ENCODE results near the gene HRH3.

HRH3 gene

GRCh38 chr20:62259294-62259565, 39.2 kb upstream of the HRH3 start:
- peaks cover 11% of the 10 kb centered on the region for H3K36me3 ChIP-seq (ENCODE audit: control insufficient read depth, insufficient read depth, low read length)

GRCh38 chr20:62258499-62259293, 38.6 kb upstream of the HRH3 start:
- H3K27me3 ChIP-seq (ENCODE audit: control insufficient read depth, insufficient read depth, low read length, poor library complexity, severe bottlenecking) = no peaks in the 10 kb centered on the region
- WGBS, 2 experiments = 94 to 95% methylated on average over 20 of the region's 20 CpGs
- no peaks in the 10 kb centered on the region for H3K4me1 ChIP-seq (ENCODE audit: control insufficient read depth, insufficient read depth, low read length)
- H3K36me3 ChIP-seq (ENCODE audit: control insufficient read depth, insufficient read depth, low read length) = peaks cover 8% of the 10 kb centered on the region
- H3K27ac ChIP-seq (ENCODE audit: insufficient read depth, low read depth, low read length, poor library complexity, severe bottlenecking) = no peak overlapping the region
- H3K9me3 ChIP-seq (ENCODE audit: control insufficient read depth, low read length) = no peaks in the 10 kb centered on the region
- H3K4me3 ChIP-seq (ENCODE audit: insufficient read depth, low read depth, low read length) = no peak overlapping the region

More at GRCh38 chr20:62259294-62259565, 39.2 kb upstream of the HRH3 start:
- H3K9me3 ChIP-seq (ENCODE audit: control insufficient read depth, low read length) = no peaks in the 10 kb centered on the region
- H3K4me1 ChIP-seq (ENCODE audit: control insufficient read depth, insufficient read depth, low read length) = no peaks in the 10 kb centered on the region
- 97 to 98% methylated on average over 8 of the region's 8 CpGs for WGBS, 2 experiments
- H3K27me3 ChIP-seq (ENCODE audit: control insufficient read depth, insufficient read depth, low read length, poor library complexity, severe bottlenecking) = no peaks in the 10 kb centered on the region
- no peak overlapping the region for H3K27ac ChIP-seq (ENCODE audit: insufficient read depth, low read depth, low read length, poor library complexity, severe bottlenecking)
- H3K4me3 ChIP-seq (ENCODE audit: insufficient read depth, low read depth, low read length) = no peak overlapping the region

GRCh38 chr20:62255976-62256375, 35.9 kb upstream of the HRH3 start:
- Histone ChIP-seq H3K9me3 (ENCODE audit: control insufficient read depth, low read length) (no peaks in the 10 kb centered on the region), H3K4me3 (ENCODE audit: insufficient read depth, low read depth, low read length) (no peak overlapping the region), H3K27ac (ENCODE audit: insufficient read depth, low read depth, low read length, poor library complexity, severe bottlenecking) (no peak overlapping the region), H3K36me3 (ENCODE audit: control insufficient read depth, insufficient read depth, low read length) (no peaks in the 10 kb centered on the region), H3K27me3 (ENCODE audit: control insufficient read depth, insufficient read depth, low read length, poor library complexity, severe bottlenecking) (no peaks in the 10 kb centered on the region), H3K4me1 (ENCODE audit: control insufficient read depth, insufficient read depth, low read length) (no peaks in the 10 kb centered on the region)
- 96 to 97% methylated on average over 10 of the region's 10 CpGs for WGBS, 2 experiments

DNA sequence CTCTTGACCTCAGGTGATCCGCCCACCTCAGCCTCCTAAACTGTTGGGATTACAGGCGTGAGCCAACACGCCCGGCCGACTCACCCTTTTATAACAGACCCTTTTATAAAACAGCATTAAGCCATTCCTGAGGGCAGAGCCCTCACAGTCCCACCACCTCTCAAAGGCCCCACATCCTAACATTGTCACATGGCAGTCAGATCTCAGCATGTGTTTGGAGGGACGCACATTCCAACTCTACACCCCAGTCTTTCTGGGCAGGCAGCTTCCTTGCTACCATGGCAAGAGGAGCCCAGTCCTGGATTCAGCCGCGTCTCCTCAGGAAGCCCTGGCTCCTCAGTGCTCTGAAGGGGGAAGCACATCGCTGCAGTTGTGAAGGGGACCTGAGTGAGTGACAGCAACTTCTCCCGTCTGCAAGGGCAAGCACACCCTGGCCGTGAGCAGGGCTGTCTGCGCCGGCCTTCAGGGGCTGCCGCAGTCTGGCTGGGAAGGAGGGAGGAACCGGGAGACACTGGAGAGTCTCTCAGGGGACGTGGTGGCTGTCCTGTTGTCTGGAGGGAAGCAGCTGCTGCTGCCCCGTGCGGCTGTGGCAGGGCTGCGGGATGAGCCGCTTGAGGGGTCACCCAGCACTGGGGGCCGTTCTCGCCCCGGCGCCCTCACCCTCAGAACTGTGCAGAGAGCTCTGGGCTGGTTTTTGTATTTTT, 34.1 kb upstream of the HRH3 start:
- Histone ChIP-seq H3K9me3 (ENCODE audit: control insufficient read depth, low read length) (no peaks in the 10 kb centered on the region), H3K4me3 (ENCODE audit: insufficient read depth, low read depth, low read length) (no peak overlapping the region), H3K27ac (ENCODE audit: insufficient read depth, low read depth, low read length, poor library complexity, severe bottlenecking) (no peak overlapping the region), H3K36me3 (ENCODE audit: control insufficient read depth, insufficient read depth, low read length) (no peaks in the 10 kb centered on the region), H3K27me3 (ENCODE audit: control insufficient read depth, insufficient read depth, low read length, poor library complexity, severe bottlenecking) (no peaks in the 10 kb centered on the region), H3K4me1 (ENCODE audit: control insufficient read depth, insufficient read depth, low read length) (no peaks in the 10 kb centered on the region)
- WGBS, 2 experiments = 79 to 80% methylated on average over 24 of the region's 24 CpGs

- H3K36me3 ChIP-seq (ENCODE audit: control insufficient read depth, insufficient read depth, low read length) = no peaks in the 10 kb centered on the region
- no peak overlapping the region for H3K4me3 ChIP-seq (ENCODE audit: insufficient read depth, low read depth, low read length)
- H3K27ac ChIP-seq (ENCODE audit: insufficient read depth, low read depth, low read length, poor library complexity, severe bottlenecking) = no peak overlapping the region
- WGBS, 2 experiments = 81 to 84% methylated on average over 5 to 6 of the region's 6 CpGs
- H3K9me3 ChIP-seq (ENCODE audit: control insufficient read depth, low read length) = no peaks in the 10 kb centered on the region
- no peaks in the 10 kb centered on the region for H3K4me1 ChIP-seq (ENCODE audit: control insufficient read depth, insufficient read depth, low read length)
- H3K27me3 ChIP-seq (ENCODE audit: control insufficient read depth, insufficient read depth, low read length, poor library complexity, severe bottlenecking) = no peaks in the 10 kb centered on the region
These were observed 33.3 kb upstream of the HRH3 start for GRCh38 chr20:62253398-62253797.

DNA sequence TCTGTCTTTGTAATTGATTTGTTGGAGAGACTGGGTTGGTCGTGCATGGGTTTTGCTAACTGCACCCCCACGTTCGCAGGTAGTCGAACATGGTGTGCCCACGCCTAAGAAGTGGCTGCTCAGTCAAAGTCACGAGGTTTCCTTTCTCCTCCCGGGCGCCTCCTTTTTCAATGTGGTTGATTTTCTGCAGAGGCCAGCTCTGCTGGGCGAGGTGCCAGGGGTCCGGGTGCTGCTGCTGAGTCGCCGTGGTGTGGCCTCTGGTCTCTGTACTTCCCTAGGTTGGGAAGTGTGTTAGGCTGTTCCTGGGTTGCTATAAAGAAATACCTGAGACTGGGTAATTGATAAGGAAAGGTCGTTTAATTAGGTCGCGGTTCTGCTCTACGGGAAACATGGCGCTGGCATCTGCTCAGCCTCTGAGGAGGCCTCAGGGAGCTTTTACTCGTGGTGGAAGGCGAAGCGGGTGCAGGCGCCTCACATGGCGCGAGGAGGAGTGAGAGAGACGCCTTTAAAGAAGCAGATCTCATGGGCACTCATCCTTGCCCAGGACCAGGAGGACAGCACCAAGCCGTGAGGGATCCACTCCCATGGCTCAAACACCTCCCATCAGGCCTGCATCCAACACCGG, 32.4 kb upstream of the HRH3 start:
- WGBS, 2 experiments = 95 to 97% methylated on average over 26 of the region's 26 CpGs
- Histone ChIP-seq H3K36me3 (ENCODE audit: control insufficient read depth, insufficient read depth, low read length) (no peaks in the 10 kb centered on the region), H3K9me3 (ENCODE audit: control insufficient read depth, low read length) (no peaks in the 10 kb centered on the region), H3K4me3 (ENCODE audit: insufficient read depth, low read depth, low read length) (no peak overlapping the region), H3K27ac (ENCODE audit: insufficient read depth, low read depth, low read length, poor library complexity, severe bottlenecking) (no peak overlapping the region), H3K27me3 (ENCODE audit: control insufficient read depth, insufficient read depth, low read length, poor library complexity, severe bottlenecking) (no peaks in the 10 kb centered on the region), H3K4me1 (ENCODE audit: control insufficient read depth, insufficient read depth, low read length) (no peaks in the 10 kb centered on the region)

DNA sequence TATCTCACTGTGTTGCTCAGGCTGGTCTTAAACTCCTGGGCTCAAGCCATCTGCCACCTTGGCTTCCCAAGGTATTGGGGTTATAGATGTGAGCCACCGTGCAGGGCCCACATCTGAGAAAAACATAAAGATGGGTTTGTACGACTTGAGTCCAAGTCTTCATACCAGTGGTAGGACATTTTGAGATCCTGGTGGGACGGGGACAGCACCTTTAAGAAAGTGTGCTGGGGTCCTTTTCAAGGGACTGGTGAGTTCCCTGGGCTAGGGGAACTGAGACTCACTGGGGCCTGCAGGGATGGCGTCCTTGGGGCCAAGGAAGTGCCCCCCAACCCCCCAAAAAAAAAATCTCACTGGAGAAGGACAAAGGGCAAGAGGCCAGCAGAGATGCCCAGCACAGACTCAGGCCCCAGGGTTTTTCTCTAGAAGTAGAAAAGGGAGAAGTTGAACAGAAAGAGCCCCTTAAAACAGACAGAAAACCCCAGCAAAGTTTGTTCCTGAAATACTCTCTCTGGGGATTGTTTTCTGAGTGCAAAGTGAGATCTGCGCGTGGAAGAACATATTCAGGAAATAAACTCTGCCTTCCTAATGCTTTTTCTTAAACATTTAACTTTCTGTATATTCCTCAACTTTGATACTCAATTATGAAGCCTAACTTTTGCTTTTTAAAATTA, 28.9 kb upstream of the HRH3 start:
- 93 to 96% methylated on average over 6 of the region's 6 CpGs for WGBS, 2 experiments
- H3K4me1 ChIP-seq (ENCODE audit: control insufficient read depth, insufficient read depth, low read length) = no peaks in the 10 kb centered on the region
- H3K27me3 ChIP-seq (ENCODE audit: control insufficient read depth, insufficient read depth, low read length, poor library complexity, severe bottlenecking) = no peaks in the 10 kb centered on the region
- H3K4me3 ChIP-seq (ENCODE audit: insufficient read depth, low read depth, low read length) = no peak overlapping the region
- no peaks in the 10 kb centered on the region for H3K36me3 ChIP-seq (ENCODE audit: control insufficient read depth, insufficient read depth, low read length)
- no peak overlapping the region for H3K27ac ChIP-seq (ENCODE audit: insufficient read depth, low read depth, low read length, poor library complexity, severe bottlenecking)
- no peaks in the 10 kb centered on the region for H3K9me3 ChIP-seq (ENCODE audit: control insufficient read depth, low read length)

- H3K4me3 ChIP-seq (ENCODE audit: insufficient read depth, low read depth, low read length) = no peak overlapping the region
- H3K27ac ChIP-seq (ENCODE audit: insufficient read depth, low read depth, low read length, poor library complexity, severe bottlenecking) = no peak overlapping the region
- H3K9me3 ChIP-seq (ENCODE audit: control insufficient read depth, low read length) = no peaks in the 10 kb centered on the region
- no peaks in the 10 kb centered on the region for H3K27me3 ChIP-seq (ENCODE audit: control insufficient read depth, insufficient read depth, low read length, poor library complexity, severe bottlenecking)
- H3K36me3 ChIP-seq (ENCODE audit: control insufficient read depth, insufficient read depth, low read length) = no peaks in the 10 kb centered on the region
- H3K4me1 ChIP-seq (ENCODE audit: control insufficient read depth, insufficient read depth, low read length) = no peaks in the 10 kb centered on the region
- WGBS, 2 experiments = 84 to 85% methylated on average over 22 of the region's 22 CpGs
These were observed 27.0 kb upstream of the HRH3 start for GRCh38 chr20:62246872-62247652.

DNA sequence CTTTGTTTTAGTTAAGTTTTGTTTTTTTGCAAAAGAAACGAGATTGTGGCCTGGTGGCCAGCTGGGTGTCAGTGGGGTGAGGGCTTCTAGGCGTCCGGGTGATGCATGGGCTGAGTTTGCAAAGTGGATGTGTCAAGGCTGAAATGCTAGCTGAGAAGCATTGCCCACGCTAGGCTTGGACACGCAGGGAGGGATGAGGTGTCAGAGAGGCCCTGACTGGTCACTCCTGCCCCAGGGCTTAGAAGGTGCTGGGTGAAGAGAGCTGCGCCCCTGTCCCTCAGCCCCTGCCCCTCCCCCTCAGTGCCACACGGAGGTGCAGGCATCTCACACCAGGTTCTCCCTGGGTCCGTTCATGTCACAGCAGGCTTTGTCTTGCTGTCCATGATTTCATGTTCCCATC, 26.4 kb upstream of the HRH3 start:
- 90 to 91% methylated on average over 8 of the region's 8 CpGs for WGBS, 2 experiments
- H3K4me1 ChIP-seq (ENCODE audit: control insufficient read depth, insufficient read depth, low read length) = no peaks in the 10 kb centered on the region
- H3K36me3 ChIP-seq (ENCODE audit: control insufficient read depth, insufficient read depth, low read length) = no peaks in the 10 kb centered on the region
- no peak overlapping the region for H3K4me3 ChIP-seq (ENCODE audit: insufficient read depth, low read depth, low read length)
- no peak overlapping the region for H3K27ac ChIP-seq (ENCODE audit: insufficient read depth, low read depth, low read length, poor library complexity, severe bottlenecking)
- no peaks in the 10 kb centered on the region for H3K27me3 ChIP-seq (ENCODE audit: control insufficient read depth, insufficient read depth, low read length, poor library complexity, severe bottlenecking)
- no peaks in the 10 kb centered on the region for H3K9me3 ChIP-seq (ENCODE audit: control insufficient read depth, low read length)

All from ectodermal cell (in vitro differentiated cells).